WTC11 (cell line): ENCODE data around the gene CHRNA4. TPM values are rescaled to one million over a fixed set of nuclear protein-coding genes. Genes with fewer than 3 reads are reported as not detected.

Experiments
- ATAC-seq: fragments of 200-7000 bp; cut with Tn5 transposase; 2 replicates; pipeline ENCODE4 v1.10.0; 2021; ENCODE audit warnings: mild to moderate bottlenecking, moderate library complexity
- CTCF ChIA-PET: fragments of 300-600 bp; sonication (Branson Sonifier 250); formaldehyde crosslinking; loops from one replicate; lab custom pipeline; 2021; ENCODE audit warnings: antibody characterized with exemption; lab: Charles Lee
- POLR2A ChIA-PET: fragments of 350-600 bp; sonication (Branson Sonifier 250); formaldehyde crosslinking; loops from one replicate; lab custom pipeline; 2021; ENCODE audit warnings: antibody characterized with exemption; lab: Charles Lee
- DNase-seq: peaks from one replicate; pipeline ENCODE4 v3.0.0; 2021; ENCODE audit warnings: low spot score
- H3K27ac Mint-ChIP-seq: 2 replicates; pipeline ENCODE4 v1.8.0; 2021; ENCODE audit warnings: mixed read lengths
- H3K27me3 Mint-ChIP-seq: 2 replicates; pipeline ENCODE4 v1.8.0; 2021; ENCODE audit warnings: low read depth, mild to moderate bottlenecking, moderate library complexity, mixed read lengths
- H3K36me3 Mint-ChIP-seq: 2 replicates; pipeline ENCODE4 v1.8.0; 2021; ENCODE audit warnings: mixed read lengths
- H3K4me1 Mint-ChIP-seq: 2 replicates; pipeline ENCODE4 v1.8.0; 2022; ENCODE audit warnings: mixed read lengths
- H3K4me3 Mint-ChIP-seq: 2 replicates; pipeline ENCODE4 v1.8.0; 2021; ENCODE audit warnings: mild to moderate bottlenecking, moderate library complexity, mixed read lengths
- H3K9me3 Mint-ChIP-seq: 2 replicates; pipeline ENCODE4 v1.8.0; 2021; ENCODE audit warnings: mixed read lengths
- CBFB ChIP-seq: sonication (generic); formaldehyde crosslinking; IDR thresholded peaks from 2 replicates; pipeline ENCODE4 v1.8.1; 2022; ENCODE audit warnings: mild to moderate bottlenecking, low read depth, missing genetic modification reagents
- FOXK1 ChIP-seq: sonication (generic); formaldehyde crosslinking; IDR thresholded peaks from 2 replicates; pipeline ENCODE4 v1.8.0; 2022; ENCODE audit warnings: mild to moderate bottlenecking, moderate library complexity, missing genetic modification reagents
- OVOL2 ChIP-seq: fragments of 250-450 bp; sonication (Bioruptor Pico); IDR thresholded peaks from 2 replicates; pipeline ENCODE4 v1.9.0; 2021; ENCODE audit warnings: mild to moderate bottlenecking, borderline replicate concordance
- PRRX2 ChIP-seq: fragments of 250-450 bp; sonication (Bioruptor Pico); IDR thresholded peaks from 2 replicates; pipeline ENCODE4 v1.8.0; 2021; ENCODE audit warnings: mild to moderate bottlenecking
- SMAD4 ChIP-seq: sonication (generic); formaldehyde crosslinking; IDR thresholded peaks from 2 replicates; pipeline ENCODE4 v1.8.0; 2022; ENCODE audit warnings: mild to moderate bottlenecking, missing genetic modification reagents
- SOX15 ChIP-seq: fragments of 250-450 bp; sonication (Bioruptor Pico); IDR thresholded peaks from 2 replicates; pipeline ENCODE4 v1.9.0; 2021; ENCODE audit warnings: mild to moderate bottlenecking
- ZBTB21 ChIP-seq: sonication (generic); formaldehyde crosslinking; IDR thresholded peaks from 2 replicates; pipeline ENCODE4 v1.8.1; 2023; ENCODE audit warnings: mild to moderate bottlenecking, missing genetic modification reagents, borderline replicate concordance
- ZNF121 ChIP-seq: sonication (generic); formaldehyde crosslinking; IDR thresholded peaks from 2 replicates; pipeline ENCODE4 v1.8.0; 2023; ENCODE audit warnings: missing genetic modification reagents
- ZNF138 ChIP-seq: sonication (generic); formaldehyde crosslinking; conservative IDR thresholded peaks from 2 replicates; pipeline ENCODE4 v1.8.1; 2022; ENCODE audit warnings: mild to moderate bottlenecking, moderate library complexity, missing genetic modification reagents
- ZNF263 ChIP-seq: sonication (generic); formaldehyde crosslinking; IDR thresholded peaks from 2 replicates; pipeline ENCODE4 v1.8.1; 2022; ENCODE audit warnings: low read depth, mild to moderate bottlenecking, moderate library complexity, missing genetic modification reagents
- ZNF317 ChIP-seq: sonication (generic); formaldehyde crosslinking; IDR thresholded peaks from 2 replicates; pipeline ENCODE4 v1.8.1; 2023; ENCODE audit warnings: low read depth, mild to moderate bottlenecking, moderate library complexity, missing genetic modification reagents, borderline replicate concordance
- total RNA-seq: library from RNA; stranded (reverse); gene quantifications from 3 replicates; pipeline ENCODE4 v1.2.3, GENCODE V29; 2021
- TF ChIP-seq, protein P1 (sequence below): sonication (generic); formaldehyde crosslinking; IDR thresholded peaks from 2 replicates; pipeline ENCODE4 v1.8.0; 2022; ENCODE audit warnings: missing genetic modification reagents
- TF ChIP-seq, protein P2 (sequence below): sonication (generic); formaldehyde crosslinking; IDR thresholded peaks from 2 replicates; pipeline ENCODE4 v1.8.1; 2023; ENCODE audit warnings: mild to moderate bottlenecking, missing genetic modification reagents, borderline replicate concordance
- TF ChIP-seq, protein P3 (sequence below): sonication (generic); formaldehyde crosslinking; IDR thresholded peaks from 2 replicates; pipeline ENCODE4 v1.8.1; 2022; ENCODE audit warnings: low read depth, missing genetic modification reagents, borderline replicate concordance
- TF ChIP-seq, protein P4 (sequence below): fragments of 250-450 bp; sonication (Bioruptor Pico); IDR thresholded peaks from 2 replicates; pipeline ENCODE4 v1.9.0; 2021; ENCODE audit warnings: mild to moderate bottlenecking
- TF ChIP-seq, protein P5 (sequence below): sonication (generic); formaldehyde crosslinking; IDR thresholded peaks from 2 replicates; pipeline ENCODE4 v1.8.1; 2023; ENCODE audit warnings: mild to moderate bottlenecking, missing genetic modification reagents
- TF ChIP-seq, protein P6 (sequence below): sonication (generic); formaldehyde crosslinking; IDR thresholded peaks from 2 replicates; pipeline ENCODE4 v1.8.0; 2022; ENCODE audit warnings: mild to moderate bottlenecking, missing genetic modification reagents
- TF ChIP-seq, protein P7 (sequence below): sonication (generic); formaldehyde crosslinking; conservative IDR thresholded peaks from 2 replicates; pipeline ENCODE4 v1.8.1; 2023; ENCODE audit warnings: mild to moderate bottlenecking, low read depth, missing genetic modification reagents, moderate library complexity

The CHRNA4 gene
- total RNA-seq, 1 experiment from 2014 or later, result 2.5 TPM

DNA sequence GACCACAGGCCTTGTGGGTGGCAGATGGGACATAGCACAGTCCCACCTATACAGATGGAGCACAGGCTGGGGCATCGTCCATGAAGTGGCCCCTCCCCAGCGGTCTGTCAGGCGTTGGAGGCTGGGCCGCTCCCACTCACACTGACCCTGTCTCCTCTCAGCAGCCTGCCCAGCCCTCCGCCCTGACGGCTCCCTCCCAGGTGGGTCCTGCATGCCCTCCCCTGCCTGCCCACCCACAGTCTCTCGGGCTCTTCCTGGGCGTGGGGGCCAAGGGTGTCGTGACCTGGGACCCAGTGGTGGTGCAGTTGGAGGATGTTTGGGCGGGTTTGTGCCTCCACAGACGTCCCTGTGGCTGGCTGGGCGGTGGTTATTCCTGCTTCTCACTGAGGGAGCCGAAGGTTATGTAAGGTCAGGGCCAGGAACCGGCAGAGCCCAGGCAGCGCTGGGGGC, 45.9 kb downstream of the CHRNA4 start:
- no peaks in the 10 kb centered on the region for H3K4me1 Mint-ChIP-seq
- no peaks in the 10 kb centered on the region for H3K36me3 Mint-ChIP-seq
- ChIA-PET CTCF (interaction anchor here (2.0 kb wide), 1 partner anchor 66 kb away, joined by 13 read pairs; no protein-coding TSS in a partner anchor), POLR2A (no interaction called here)
- no peak for DNase-seq
- no peak overlapping the region for H3K4me3 Mint-ChIP-seq
- H3K27me3 Mint-ChIP-seq, result no peaks in the 10 kb centered on the region
- no peak for TF ChIP-seq PRRX2 (CRISPR knock-in tag)
- H3K27ac Mint-ChIP-seq, result no peak overlapping the region
- H3K9me3 Mint-ChIP-seq, result no peaks in the 10 kb centered on the region
- ATAC-seq, result no peak

DNA sequence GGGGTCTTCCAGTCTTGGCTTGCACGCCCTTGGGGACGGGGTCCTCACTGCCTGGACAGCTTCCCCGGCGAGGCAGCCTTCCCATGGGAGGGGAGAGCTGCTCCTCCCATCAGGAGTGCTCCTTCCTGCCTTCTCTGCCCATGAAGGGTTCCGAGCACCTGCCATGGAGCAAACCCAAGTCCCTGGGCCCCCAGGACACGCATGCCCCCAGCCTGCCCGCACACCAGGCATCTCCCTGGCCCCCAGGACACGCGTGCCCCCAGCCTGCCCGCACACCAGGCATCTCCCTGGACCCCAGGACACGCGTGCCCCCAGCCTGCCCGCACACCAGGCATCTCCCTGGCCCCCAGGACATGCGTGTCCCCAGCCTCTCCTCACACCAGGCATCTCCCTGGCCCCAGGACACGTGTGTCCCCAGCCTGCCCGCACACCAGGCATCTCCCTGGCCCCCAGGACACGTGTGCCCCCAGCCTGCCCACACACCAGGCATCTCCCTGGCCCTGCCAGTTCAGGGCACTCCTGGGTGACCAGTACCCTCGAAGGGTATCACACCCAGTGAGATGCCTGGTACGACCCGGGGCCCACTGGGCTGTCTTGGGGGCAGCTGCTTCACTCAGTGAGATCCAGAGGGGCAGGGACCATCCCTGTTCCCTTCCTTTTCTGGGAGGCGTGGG, 46.4 kb downstream of the CHRNA4 start:
- no peaks in the 10 kb centered on the region for H3K27me3 Mint-ChIP-seq
- ATAC-seq (no peak), DNase-seq (no peak)
- no peak overlapping the region for H3K4me3 Mint-ChIP-seq
- CTCF ChIA-PET, result interaction anchor here (1.6 kb wide), 1 partner anchor 62 kb away, joined by 3 read pairs; no protein-coding TSS in a partner anchor
- H3K27ac Mint-ChIP-seq, result no peak overlapping the region
- H3K9me3 Mint-ChIP-seq, result no peaks in the 10 kb centered on the region
- TF ChIP-seq ZNF138 (CRISPR knock-in tag) (no peak), SMAD4 (CRISPR knock-in tag) (no peak), ZNF263 (CRISPR knock-in tag) (no peak), FOXK1 (no peak), PRRX2 (CRISPR knock-in tag) (no peak), OVOL2 (CRISPR knock-in tag) (no peak), ZNF121 (no peak), ZBTB21 (CRISPR knock-in tag) (no peak), SOX15 (no peak), CBFB (no peak), ZNF317 (CRISPR knock-in tag) (no peak)
- TF ChIP-seq, protein P1, sequence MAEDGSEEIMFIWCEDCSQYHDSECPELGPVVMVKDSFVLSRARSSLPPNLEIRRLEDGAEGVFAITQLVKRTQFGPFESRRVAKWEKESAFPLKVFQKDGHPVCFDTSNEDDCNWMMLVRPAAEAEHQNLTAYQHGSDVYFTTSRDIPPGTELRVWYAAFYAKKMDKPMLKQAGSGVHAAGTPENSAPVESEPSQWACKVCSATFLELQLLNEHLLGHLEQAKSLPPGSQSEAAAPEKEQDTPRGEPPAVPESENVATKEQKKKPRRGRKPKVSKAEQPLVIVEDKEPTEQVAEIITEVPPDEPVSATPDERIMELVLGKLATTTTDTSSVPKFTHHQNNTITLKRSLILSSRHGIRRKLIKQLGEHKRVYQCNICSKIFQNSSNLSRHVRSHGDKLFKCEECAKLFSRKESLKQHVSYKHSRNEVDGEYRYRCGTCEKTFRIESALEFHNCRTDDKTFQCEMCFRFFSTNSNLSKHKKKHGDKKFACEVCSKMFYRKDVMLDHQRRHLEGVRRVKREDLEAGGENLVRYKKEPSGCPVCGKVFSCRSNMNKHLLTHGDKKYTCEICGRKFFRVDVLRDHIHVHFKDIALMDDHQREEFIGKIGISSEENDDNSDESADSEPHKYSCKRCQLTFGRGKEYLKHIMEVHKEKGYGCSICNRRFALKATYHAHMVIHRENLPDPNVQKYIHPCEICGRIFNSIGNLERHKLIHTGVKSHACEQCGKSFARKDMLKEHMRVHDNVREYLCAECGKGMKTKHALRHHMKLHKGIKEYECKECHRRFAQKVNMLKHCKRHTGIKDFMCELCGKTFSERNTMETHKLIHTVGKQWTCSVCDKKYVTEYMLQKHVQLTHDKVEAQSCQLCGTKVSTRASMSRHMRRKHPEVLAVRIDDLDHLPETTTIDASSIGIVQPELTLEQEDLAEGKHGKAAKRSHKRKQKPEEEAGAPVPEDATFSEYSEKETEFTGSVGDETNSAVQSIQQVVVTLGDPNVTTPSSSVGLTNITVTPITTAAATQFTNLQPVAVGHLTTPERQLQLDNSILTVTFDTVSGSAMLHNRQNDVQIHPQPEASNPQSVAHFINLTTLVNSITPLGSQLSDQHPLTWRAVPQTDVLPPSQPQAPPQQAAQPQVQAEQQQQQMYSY, result no peak
- TF ChIP-seq, protein P2, sequence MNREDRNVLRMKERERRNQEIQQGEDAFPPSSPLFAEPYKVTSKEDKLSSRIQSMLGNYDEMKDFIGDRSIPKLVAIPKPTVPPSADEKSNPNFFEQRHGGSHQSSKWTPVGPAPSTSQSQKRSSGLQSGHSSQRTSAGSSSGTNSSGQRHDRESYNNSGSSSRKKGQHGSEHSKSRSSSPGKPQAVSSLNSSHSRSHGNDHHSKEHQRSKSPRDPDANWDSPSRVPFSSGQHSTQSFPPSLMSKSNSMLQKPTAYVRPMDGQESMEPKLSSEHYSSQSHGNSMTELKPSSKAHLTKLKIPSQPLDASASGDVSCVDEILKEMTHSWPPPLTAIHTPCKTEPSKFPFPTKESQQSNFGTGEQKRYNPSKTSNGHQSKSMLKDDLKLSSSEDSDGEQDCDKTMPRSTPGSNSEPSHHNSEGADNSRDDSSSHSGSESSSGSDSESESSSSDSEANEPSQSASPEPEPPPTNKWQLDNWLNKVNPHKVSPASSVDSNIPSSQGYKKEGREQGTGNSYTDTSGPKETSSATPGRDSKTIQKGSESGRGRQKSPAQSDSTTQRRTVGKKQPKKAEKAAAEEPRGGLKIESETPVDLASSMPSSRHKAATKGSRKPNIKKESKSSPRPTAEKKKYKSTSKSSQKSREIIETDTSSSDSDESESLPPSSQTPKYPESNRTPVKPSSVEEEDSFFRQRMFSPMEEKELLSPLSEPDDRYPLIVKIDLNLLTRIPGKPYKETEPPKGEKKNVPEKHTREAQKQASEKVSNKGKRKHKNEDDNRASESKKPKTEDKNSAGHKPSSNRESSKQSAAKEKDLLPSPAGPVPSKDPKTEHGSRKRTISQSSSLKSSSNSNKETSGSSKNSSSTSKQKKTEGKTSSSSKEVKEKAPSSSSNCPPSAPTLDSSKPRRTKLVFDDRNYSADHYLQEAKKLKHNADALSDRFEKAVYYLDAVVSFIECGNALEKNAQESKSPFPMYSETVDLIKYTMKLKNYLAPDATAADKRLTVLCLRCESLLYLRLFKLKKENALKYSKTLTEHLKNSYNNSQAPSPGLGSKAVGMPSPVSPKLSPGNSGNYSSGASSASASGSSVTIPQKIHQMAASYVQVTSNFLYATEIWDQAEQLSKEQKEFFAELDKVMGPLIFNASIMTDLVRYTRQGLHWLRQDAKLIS, result no peak
- TF ChIP-seq, protein P3, sequence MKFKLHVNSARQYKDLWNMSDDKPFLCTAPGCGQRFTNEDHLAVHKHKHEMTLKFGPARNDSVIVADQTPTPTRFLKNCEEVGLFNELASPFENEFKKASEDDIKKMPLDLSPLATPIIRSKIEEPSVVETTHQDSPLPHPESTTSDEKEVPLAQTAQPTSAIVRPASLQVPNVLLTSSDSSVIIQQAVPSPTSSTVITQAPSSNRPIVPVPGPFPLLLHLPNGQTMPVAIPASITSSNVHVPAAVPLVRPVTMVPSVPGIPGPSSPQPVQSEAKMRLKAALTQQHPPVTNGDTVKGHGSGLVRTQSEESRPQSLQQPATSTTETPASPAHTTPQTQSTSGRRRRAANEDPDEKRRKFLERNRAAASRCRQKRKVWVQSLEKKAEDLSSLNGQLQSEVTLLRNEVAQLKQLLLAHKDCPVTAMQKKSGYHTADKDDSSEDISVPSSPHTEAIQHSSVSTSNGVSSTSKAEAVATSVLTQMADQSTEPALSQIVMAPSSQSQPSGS (CRISPR knock-in tag), result no peak
- TF ChIP-seq, protein P4, sequence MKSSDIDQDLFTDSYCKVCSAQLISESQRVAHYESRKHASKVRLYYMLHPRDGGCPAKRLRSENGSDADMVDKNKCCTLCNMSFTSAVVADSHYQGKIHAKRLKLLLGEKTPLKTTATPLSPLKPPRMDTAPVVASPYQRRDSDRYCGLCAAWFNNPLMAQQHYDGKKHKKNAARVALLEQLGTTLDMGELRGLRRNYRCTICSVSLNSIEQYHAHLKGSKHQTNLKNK (CRISPR knock-in tag), result no peak
- TF ChIP-seq, protein P5, sequence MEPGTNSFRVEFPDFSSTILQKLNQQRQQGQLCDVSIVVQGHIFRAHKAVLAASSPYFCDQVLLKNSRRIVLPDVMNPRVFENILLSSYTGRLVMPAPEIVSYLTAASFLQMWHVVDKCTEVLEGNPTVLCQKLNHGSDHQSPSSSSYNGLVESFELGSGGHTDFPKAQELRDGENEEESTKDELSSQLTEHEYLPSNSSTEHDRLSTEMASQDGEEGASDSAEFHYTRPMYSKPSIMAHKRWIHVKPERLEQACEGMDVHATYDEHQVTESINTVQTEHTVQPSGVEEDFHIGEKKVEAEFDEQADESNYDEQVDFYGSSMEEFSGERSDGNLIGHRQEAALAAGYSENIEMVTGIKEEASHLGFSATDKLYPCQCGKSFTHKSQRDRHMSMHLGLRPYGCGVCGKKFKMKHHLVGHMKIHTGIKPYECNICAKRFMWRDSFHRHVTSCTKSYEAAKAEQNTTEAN (CRISPR knock-in tag), result no peak
- TF ChIP-seq, protein P6, sequence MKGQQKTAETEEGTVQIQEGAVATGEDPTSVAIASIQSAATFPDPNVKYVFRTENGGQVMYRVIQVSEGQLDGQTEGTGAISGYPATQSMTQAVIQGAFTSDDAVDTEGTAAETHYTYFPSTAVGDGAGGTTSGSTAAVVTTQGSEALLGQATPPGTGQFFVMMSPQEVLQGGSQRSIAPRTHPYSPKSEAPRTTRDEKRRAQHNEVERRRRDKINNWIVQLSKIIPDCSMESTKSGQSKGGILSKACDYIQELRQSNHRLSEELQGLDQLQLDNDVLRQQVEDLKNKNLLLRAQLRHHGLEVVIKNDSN (CRISPR knock-in tag), result no peak
- TF ChIP-seq, protein P7, sequence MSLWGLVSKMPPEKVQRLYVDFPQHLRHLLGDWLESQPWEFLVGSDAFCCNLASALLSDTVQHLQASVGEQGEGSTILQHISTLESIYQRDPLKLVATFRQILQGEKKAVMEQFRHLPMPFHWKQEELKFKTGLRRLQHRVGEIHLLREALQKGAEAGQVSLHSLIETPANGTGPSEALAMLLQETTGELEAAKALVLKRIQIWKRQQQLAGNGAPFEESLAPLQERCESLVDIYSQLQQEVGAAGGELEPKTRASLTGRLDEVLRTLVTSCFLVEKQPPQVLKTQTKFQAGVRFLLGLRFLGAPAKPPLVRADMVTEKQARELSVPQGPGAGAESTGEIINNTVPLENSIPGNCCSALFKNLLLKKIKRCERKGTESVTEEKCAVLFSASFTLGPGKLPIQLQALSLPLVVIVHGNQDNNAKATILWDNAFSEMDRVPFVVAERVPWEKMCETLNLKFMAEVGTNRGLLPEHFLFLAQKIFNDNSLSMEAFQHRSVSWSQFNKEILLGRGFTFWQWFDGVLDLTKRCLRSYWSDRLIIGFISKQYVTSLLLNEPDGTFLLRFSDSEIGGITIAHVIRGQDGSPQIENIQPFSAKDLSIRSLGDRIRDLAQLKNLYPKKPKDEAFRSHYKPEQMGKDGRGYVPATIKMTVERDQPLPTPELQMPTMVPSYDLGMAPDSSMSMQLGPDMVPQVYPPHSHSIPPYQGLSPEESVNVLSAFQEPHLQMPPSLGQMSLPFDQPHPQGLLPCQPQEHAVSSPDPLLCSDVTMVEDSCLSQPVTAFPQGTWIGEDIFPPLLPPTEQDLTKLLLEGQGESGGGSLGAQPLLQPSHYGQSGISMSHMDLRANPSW (CRISPR knock-in tag), result no peak
- H3K4me1 Mint-ChIP-seq, result no peaks in the 10 kb centered on the region
- no peaks in the 10 kb centered on the region for H3K36me3 Mint-ChIP-seq
- POLR2A ChIA-PET, result no interaction called here
